ENCODE results near the gene TPPP2. TPM values are rescaled to one million over a fixed set of nuclear protein-coding genes. Genes with fewer than 3 reads are reported as not detected.
A peak's percentile ranks its signal among the peaks of the same experiment; 100 is the strongest.

Gene TPPP2
- total and polyA plus RNA-seq, 2 of the 4 experiments (the other 2 are of a cell fraction) = not detected

GRCh38 chr14:21081521-21082142, 51.6 kb downstream of the TPPP2 start:
- H4K5ac ChIP-seq (ENCODE audit: low read depth, low read length) = no peak overlapping the region
- no peak overlapping the region for H4K91ac ChIP-seq (ENCODE audit: insufficient read depth, low read depth, low read length)
- TF ChIP-seq CTCF (conservative IDR thresholded peaks at IDR 0.05; ENCODE audit: low read depth, low read length) (no peak), RFX5 (IDR thresholded peaks at IDR 0.05; ENCODE audit: low read depth, low read length) (no peak), USF2 (IDR thresholded peaks at IDR 0.05; ENCODE audit: low read depth, low read length) (no peak), SMC3 (IDR thresholded peaks at IDR 0.05; ENCODE audit: low read depth, low read length) (no peak), MAFK (IDR thresholded peaks at IDR 0.05; ENCODE audit: low read depth, low read length) (no peak), CHD1 (IDR thresholded peaks at IDR 0.05; ENCODE audit: low read depth, low read length) (no peak), CEBPB (IDR thresholded peaks at IDR 0.05; ENCODE audit: low read depth, low read length) (no peak), FOS (IDR thresholded peaks at IDR 0.05; ENCODE audit: low read depth, low read length) (no peak), MXI1 (IDR thresholded peaks at IDR 0.05; ENCODE audit: borderline replicate concordance, low read depth, low read length) (no peak), ELK1 (IDR thresholded peaks at IDR 0.05; ENCODE audit: borderline replicate concordance, low read depth, low read length) (no peak), RCOR1 (IDR thresholded peaks at IDR 0.05; ENCODE audit: insufficient replicate concordance, low read length) (no peak), BHLHE40 (IDR thresholded peaks at IDR 0.05; ENCODE audit: low read depth, low read length) (no peak), RAD21 (IDR thresholded peaks at IDR 0.05; ENCODE audit: low read length) (no peak), POLR2A (IDR thresholded peaks at IDR 0.05; ENCODE audit: low read depth, low read length) (no peak), NFE2L2 (IDR thresholded peaks at IDR 0.05; ENCODE audit: low read depth, low read length) (no peak), MAZ (IDR thresholded peaks at IDR 0.05; ENCODE audit: borderline replicate concordance, low read depth, low read length) (no peak)
- H3K9me1 ChIP-seq (ENCODE audit: insufficient read depth, low read length) = peaks cover 5% of the 10 kb centered on the region
- no peak for DNase-seq
- ChIA-PET POLR2A (ENCODE audit: unreplicated experiment) (no interaction called here), CTCF (no interaction called here)
- H3K56ac ChIP-seq (ENCODE audit: extremely low read depth, insufficient read depth, low read length) = no peak overlapping the region
- H4K8ac ChIP-seq (ENCODE audit: low read depth in 2 of 2, low read length in 2 of 2) = no peak overlapping the region
- no peak overlapping the region for H3K4me2 ChIP-seq (ENCODE audit: low read depth, low read length)
- no peak for ATAC-seq (ENCODE audit: low read depth)
- no peaks in the 10 kb centered on the region for H3K27me3 ChIP-seq (ENCODE audit: control insufficient read depth, insufficient read depth, low read length)
- no peak overlapping the region for H2BK20ac ChIP-seq (ENCODE audit: low read depth, low read length)
- no peaks in the 10 kb centered on the region for H4K20me1 ChIP-seq (ENCODE audit: insufficient read depth, low read length)
- no peak overlapping the region for H2AK9ac ChIP-seq (replicated peaks; ENCODE audit: low read depth, low read length, poor library complexity)
- H3K14ac ChIP-seq (replicated peaks; ENCODE audit: low read depth, low read length) = no peak overlapping the region
- in situ Hi-C loops (cut with MboI; ENCODE audit: low sequenced_read_pairs) (loop anchor here (25.0 kb wide), 2 partner anchors 619 to 744 kb away; partner anchors contain the start of genes APEX1, CCNB1IP1, OSGEP and PARP2), intact Hi-C loops (cut with micrococcal nuclease) (no loop called here), dilution Hi-C loops (cut with HindIII; ENCODE audit: low sequenced_read_pairs, unreplicated experiment) (no loop called here)
- no peak overlapping the region for H3K23ac ChIP-seq (ENCODE audit: low read depth, low read length)
- TSS peak; percentile 57 for BruUV-seq (replicated peaks)
- no peak overlapping the region for H2BK15ac ChIP-seq (ENCODE audit: low read depth, low read length)
- H3K9me3 ChIP-seq (ENCODE audit: control insufficient read depth, insufficient read depth, low read length) = no peaks in the 10 kb centered on the region
- no peak overlapping the region for H3K4me3 ChIP-seq (ENCODE audit: insufficient read depth, low read depth, low read length)
- H3K9ac ChIP-seq (ENCODE audit: low read depth, low read length) = no peak overlapping the region
- no peak overlapping the region for H2AFZ ChIP-seq (replicated peaks; ENCODE audit: low read length, poor library complexity)
- no peak overlapping the region for H3K27ac ChIP-seq (ENCODE audit: insufficient read depth, low read length)
- WGBS, 2 experiments (ENCODE audit: extremely low coverage in 2 of 2, insufficient read length in 1 of 2) = 89% methylated on average over 10 of the region's 30 CpGs; no CpG with 5 or more reads in 1 of the 2 experiments
- H3K4ac ChIP-seq (ENCODE audit: low read depth, low read length) = no peak overlapping the region
- H2AK5ac ChIP-seq (ENCODE audit: low read depth, low read length) = no peak overlapping the region
- no peak overlapping the region for H3K18ac ChIP-seq (ENCODE audit: low read depth, low read length)
- H3K79me1 ChIP-seq (ENCODE audit: low read depth in 1 of 2, low read length in 2 of 2) = peaks cover 8 to 10% of the 10 kb centered on the region in 2 experiments; a peak in 3 of 4 replicates
- no peak overlapping the region for H2BK5ac ChIP-seq (ENCODE audit: low read depth, low read length, poor library complexity, severe bottlenecking)
- peaks cover 83% of the 10 kb centered on the region for H3K36me3 ChIP-seq (ENCODE audit: control insufficient read depth, insufficient read depth, low read length)
- H2BK120ac ChIP-seq (ENCODE audit: low read depth, low read length) = no peak overlapping the region
- H3K4me1 ChIP-seq (ENCODE audit: control insufficient read depth, insufficient read depth, low read length) = peaks cover 17% of the 10 kb centered on the region

Measured in IMR-90 (cell line).